ENCODE results near the gene TMEM131.
"Not testable (repeated sequence)": the region's sequence is repeated elsewhere in the genome, so short reads cannot be mapped to it uniquely, and the experiment has no call there.

TMEM131 gene

GRCh38 chr2:97963880-97964279, 31.9 kb downstream of the TMEM131 start:
- no peak for DNase-seq (ENCODE audit: extremely low spot score)
- POLR2A ChIA-PET: no interaction called here
- CTCF ChIA-PET: interaction anchor here (1.2 to 2.9 kb wide), 4 partner anchors 9 to 38 kb away, joined by 4 to 15 read pairs (median 6); no protein-coding TSS in a partner anchor
- TF ChIP-seq, protein P1, sequence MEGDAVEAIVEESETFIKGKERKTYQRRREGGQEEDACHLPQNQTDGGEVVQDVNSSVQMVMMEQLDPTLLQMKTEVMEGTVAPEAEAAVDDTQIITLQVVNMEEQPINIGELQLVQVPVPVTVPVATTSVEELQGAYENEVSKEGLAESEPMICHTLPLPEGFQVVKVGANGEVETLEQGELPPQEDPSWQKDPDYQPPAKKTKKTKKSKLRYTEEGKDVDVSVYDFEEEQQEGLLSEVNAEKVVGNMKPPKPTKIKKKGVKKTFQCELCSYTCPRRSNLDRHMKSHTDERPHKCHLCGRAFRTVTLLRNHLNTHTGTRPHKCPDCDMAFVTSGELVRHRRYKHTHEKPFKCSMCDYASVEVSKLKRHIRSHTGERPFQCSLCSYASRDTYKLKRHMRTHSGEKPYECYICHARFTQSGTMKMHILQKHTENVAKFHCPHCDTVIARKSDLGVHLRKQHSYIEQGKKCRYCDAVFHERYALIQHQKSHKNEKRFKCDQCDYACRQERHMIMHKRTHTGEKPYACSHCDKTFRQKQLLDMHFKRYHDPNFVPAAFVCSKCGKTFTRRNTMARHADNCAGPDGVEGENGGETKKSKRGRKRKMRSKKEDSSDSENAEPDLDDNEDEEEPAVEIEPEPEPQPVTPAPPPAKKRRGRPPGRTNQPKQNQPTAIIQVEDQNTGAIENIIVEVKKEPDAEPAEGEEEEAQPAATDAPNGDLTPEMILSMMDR (IDR thresholded peaks at IDR 0.05; ENCODE audit: control extremely low read depth, extremely low read depth, low read depth, missing control alignments): no peak

DNA sequence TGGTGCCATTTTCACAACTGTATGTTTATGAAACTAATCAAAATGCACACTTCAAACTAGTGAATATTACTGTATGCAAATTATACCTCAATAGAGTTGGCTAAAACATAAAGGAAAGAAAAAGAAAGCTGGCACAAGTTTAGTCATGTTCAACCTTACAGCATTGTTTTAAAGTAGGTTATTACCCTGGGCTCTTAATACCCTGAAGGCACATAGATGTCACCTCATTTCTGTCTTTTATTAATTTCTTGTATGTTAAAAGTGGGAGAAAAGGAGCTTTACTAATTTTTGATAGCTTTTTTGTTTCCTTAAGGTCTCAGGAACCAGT, 32.7 kb downstream of the TMEM131 start:
- no peak for DNase-seq (ENCODE audit: extremely low spot score)
- ChIA-PET POLR2A (no interaction called here), CTCF (interaction anchor here (1.1 to 2.9 kb wide), 7 partner anchors 9 to 156 kb away, joined by 3 to 15 read pairs (median 4); no protein-coding TSS in a partner anchor)

DNA sequence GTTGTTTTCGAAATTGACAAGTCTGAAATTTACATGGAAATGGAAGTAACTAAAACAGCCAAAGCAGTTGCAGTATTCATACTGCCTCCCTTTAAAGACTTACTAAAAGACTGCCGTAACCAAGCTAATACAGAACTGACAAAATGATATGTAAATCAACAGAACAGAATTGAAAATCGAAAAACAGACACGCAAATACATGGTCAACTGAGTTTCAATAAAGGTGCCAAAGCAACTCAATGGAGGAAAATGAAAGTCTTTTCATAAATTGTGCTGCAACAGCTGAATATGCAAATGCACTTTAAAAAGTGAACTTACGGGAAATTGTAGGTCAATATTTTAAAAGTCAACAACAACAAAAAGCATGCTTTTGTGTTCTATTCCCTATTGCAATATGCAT, 34.2 kb downstream of the TMEM131 start:
- POLR2A ChIA-PET: no interaction called here
- TF ChIP-seq, protein P1 (IDR thresholded peaks at IDR 0.05; ENCODE audit: control extremely low read depth, extremely low read depth, low read depth, missing control alignments): no peak
- CTCF ChIA-PET: interaction anchor here (1.2 to 2.9 kb wide), 2 partner anchors 10 to 18 kb away, joined by 3 to 15 read pairs; no protein-coding TSS in a partner anchor
- peak; percentile 17 for DNase-seq (ENCODE audit: extremely low spot score)

More for the DNA sequence above, 32.7 kb downstream of the TMEM131 start:
- TF ChIP-seq, protein P1 (IDR thresholded peaks at IDR 0.05; ENCODE audit: control extremely low read depth, extremely low read depth, low read depth, missing control alignments): no peak

DNA sequence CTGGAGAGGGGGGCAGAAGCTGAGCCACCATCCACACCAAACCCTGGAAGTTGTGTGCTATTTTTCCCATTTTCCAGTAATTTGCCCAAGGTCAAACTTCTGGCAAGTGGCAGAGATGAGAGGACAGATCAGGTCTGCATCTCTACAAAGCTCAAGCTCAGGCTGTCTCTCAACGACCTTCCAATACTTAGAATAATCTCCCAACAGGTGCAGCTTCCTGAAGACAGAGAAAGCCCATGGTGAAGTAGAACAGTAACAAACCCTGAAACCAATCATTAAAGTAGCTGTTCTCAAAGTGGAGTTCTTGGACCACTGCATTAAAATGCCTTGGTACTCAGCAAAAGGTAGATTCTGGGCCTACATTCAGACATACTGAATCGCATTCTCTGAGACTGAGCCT, 37.6 kb downstream of the TMEM131 start:
- no peak for DNase-seq (ENCODE audit: extremely low spot score)
- ChIA-PET CTCF (interaction anchor here (1.0 to 1.6 kb wide), 10 partner anchors 8 to 152 kb away, joined by 3 to 5 read pairs (median 4); no protein-coding TSS in a partner anchor), POLR2A (no interaction called here)
- TF ChIP-seq, protein P1 (IDR thresholded peaks at IDR 0.05; ENCODE audit: control extremely low read depth, extremely low read depth, low read depth, missing control alignments): no peak

GRCh38 chr2:97957432-97958183, 38.1 kb downstream of the TMEM131 start:
- ChIA-PET CTCF (interaction anchor here (1.2 to 1.6 kb wide), 4 partner anchors 7 to 151 kb away, joined by 3 to 4 read pairs (median 4); no protein-coding TSS in a partner anchor), POLR2A (no interaction called here)
- no peak for DNase-seq (ENCODE audit: extremely low spot score)
- TF ChIP-seq, protein P1 (IDR thresholded peaks at IDR 0.05; ENCODE audit: control extremely low read depth, extremely low read depth, low read depth, missing control alignments): no peak

GRCh38 chr2:97956753-97957152, 39.0 kb downstream of the TMEM131 start:
- DNase-seq (ENCODE audit: extremely low spot score); POLR2A ChIA-PET: not testable (repeated sequence)
- CTCF ChIA-PET: interaction anchor here (1.2 kb wide), 1 partner anchor 34 kb away, joined by 3 read pairs; no protein-coding TSS in a partner anchor

DNA sequence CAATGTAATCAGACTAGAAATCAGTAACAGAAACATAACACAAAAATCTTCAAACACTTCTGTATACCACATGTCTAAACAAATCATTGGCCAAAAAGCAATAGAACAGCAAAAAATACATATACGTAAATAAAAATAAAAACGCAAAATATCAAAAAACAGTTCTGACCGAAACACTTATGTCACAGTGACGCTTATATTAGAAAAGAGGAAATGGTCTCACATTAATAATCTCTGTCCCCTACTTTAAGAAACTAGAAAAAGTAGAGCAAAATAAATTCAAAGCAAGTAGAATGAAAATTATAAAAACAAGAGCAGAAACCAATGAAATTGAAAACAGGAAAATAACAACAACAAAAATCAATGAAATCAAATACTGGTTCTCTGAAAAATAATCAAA, 41.9 kb downstream of the TMEM131 start:
- no peak for DNase-seq (ENCODE audit: extremely low spot score)
- TF ChIP-seq, protein P1 (IDR thresholded peaks at IDR 0.05; ENCODE audit: control extremely low read depth, extremely low read depth, low read depth, missing control alignments): no peak
- ChIA-PET POLR2A (no interaction called here), CTCF (interaction anchor here (1.3 to 2.4 kb wide), 5 partner anchors 10 to 61 kb away, joined by 3 to 7 read pairs (median 6); no protein-coding TSS in a partner anchor)

Measured in GM10248 (cell line).